ENCODE measurements around the gene FSIP1.
A peak's percentile ranks its signal among the peaks of the same experiment; 100 is the strongest.

FSIP1 gene

DNA sequence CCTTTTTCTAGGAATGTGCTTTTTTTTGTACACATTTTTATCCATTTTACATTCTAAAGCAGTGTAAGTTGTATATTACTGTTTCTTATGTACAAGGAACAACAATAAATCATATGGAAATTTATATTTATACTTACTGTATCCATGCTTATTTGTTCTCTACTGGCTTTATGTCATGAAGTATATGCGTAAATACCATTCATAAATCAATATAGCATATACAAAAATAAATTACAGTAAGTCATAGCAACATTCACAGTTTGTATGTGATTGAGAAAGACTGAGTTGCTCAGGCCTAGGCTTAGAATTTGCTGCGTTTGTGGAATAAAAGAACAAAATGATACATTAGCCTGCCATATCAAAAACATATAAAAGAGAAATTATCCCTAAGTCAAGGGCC lies 185.3 kb downstream of the FSIP1 start:
- H3K4me3 ChIP-seq (ENCODE audit: control insufficient read depth, low read depth, low read length), result no peak overlapping the region
- no peak for DNase-seq (ENCODE audit: low read depth)
- TF ChIP-seq, protein P1, sequence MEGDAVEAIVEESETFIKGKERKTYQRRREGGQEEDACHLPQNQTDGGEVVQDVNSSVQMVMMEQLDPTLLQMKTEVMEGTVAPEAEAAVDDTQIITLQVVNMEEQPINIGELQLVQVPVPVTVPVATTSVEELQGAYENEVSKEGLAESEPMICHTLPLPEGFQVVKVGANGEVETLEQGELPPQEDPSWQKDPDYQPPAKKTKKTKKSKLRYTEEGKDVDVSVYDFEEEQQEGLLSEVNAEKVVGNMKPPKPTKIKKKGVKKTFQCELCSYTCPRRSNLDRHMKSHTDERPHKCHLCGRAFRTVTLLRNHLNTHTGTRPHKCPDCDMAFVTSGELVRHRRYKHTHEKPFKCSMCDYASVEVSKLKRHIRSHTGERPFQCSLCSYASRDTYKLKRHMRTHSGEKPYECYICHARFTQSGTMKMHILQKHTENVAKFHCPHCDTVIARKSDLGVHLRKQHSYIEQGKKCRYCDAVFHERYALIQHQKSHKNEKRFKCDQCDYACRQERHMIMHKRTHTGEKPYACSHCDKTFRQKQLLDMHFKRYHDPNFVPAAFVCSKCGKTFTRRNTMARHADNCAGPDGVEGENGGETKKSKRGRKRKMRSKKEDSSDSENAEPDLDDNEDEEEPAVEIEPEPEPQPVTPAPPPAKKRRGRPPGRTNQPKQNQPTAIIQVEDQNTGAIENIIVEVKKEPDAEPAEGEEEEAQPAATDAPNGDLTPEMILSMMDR (IDR thresholded peaks at IDR 0.05; ENCODE audit: control insufficient read depth, insufficient read depth, low read depth, low read length, missing control alignments), result no peak

DNA sequence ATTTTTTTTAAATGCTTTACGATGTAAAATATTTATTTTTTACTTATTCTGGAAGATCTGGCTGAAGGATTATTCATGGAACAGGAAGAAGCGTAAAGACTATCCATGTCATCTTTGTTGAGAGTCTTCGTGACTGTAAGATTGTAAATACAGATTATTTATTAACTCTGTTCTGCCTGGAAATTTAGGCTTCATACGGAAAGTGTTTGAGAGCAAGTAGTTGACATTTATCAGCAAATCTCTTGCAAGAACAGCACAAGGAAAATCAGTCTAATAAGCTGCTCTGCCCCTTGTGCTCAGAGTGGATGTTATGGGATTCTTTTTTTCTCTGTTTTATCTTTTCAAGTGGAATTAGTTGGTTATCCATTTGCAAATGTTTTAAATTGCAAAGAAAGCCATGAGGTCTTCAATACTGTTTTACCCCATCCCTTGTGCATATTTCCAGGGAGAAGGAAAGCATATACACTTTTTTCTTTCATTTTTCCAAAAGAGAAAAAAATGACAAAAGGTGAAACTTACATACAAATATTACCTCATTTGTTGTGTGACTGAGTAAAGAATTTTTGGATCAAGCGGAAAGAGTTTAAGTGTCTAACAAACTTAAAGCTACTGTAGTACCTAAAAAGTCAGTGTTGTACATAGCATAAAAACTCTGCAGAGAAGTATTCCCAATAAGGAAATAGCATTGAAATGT lies 186.1 kb downstream of the FSIP1 start:
- peak; percentile 92 for DNase-seq (ENCODE audit: low read depth)
- no peak overlapping the region for H3K4me3 ChIP-seq (ENCODE audit: control insufficient read depth, low read depth, low read length)
- TF ChIP-seq, protein P1 (IDR thresholded peaks at IDR 0.05; ENCODE audit: control insufficient read depth, insufficient read depth, low read depth, low read length, missing control alignments), result no peak

- H3K4me3 ChIP-seq (ENCODE audit: control insufficient read depth, low read depth, low read length), result no peak overlapping the region; the same call in 1 of the 2 replicates
- peak; percentile 93 for DNase-seq (ENCODE audit: low read depth)
- TF ChIP-seq, protein P1 (IDR thresholded peaks at IDR 0.05; ENCODE audit: control insufficient read depth, insufficient read depth, low read depth, low read length, missing control alignments), result no peak
These were observed 187.1 kb downstream of the FSIP1 start for GRCh38 chr15:39595338-39596221.

DNA sequence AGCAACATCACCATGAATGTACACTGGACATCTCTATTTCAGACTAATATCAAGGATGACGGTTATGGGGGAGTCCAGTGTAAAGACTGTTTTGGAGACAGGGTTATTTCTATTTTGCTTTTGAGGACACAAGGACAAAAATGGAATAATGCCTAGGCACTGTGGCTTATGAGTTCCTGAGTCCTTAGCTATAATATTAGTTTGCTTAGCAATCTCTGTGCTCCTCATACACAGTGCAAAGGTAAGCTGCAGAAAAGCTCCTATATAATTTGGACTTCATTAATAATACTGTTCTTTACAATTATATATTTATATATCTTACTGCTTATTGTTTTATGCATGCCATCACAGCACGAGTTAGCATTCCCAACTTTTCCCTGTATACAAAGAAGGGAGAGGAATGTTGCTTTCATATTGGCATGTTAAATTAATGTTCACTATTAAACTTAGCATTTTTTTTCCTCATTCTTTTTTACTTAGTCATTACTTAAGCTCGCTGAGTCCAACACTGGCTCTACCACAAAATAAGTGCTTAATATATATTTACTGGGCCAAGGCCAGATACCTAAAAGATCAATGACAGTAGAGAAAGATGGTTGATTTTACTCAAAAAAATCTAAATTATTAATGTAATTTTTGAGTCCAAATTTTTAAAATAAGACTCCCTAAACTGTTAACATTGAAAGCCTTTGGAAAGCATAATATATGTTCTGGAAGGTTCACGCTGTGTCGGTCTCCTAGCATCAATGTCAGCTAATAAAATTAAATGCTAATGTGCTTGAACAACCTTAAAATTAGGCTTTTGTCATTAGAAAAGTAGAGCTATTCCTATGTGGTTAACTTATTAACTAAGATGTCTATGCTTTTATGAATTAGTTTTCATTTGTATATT lies 187.9 kb downstream of the FSIP1 start:
- TF ChIP-seq, protein P1 (IDR thresholded peaks at IDR 0.05; ENCODE audit: control insufficient read depth, insufficient read depth, low read depth, low read length, missing control alignments), result no peak
- no peak overlapping the region for H3K4me3 ChIP-seq (ENCODE audit: control insufficient read depth, low read depth, low read length)
- peak; percentile 57 for DNase-seq (ENCODE audit: low read depth)

DNA sequence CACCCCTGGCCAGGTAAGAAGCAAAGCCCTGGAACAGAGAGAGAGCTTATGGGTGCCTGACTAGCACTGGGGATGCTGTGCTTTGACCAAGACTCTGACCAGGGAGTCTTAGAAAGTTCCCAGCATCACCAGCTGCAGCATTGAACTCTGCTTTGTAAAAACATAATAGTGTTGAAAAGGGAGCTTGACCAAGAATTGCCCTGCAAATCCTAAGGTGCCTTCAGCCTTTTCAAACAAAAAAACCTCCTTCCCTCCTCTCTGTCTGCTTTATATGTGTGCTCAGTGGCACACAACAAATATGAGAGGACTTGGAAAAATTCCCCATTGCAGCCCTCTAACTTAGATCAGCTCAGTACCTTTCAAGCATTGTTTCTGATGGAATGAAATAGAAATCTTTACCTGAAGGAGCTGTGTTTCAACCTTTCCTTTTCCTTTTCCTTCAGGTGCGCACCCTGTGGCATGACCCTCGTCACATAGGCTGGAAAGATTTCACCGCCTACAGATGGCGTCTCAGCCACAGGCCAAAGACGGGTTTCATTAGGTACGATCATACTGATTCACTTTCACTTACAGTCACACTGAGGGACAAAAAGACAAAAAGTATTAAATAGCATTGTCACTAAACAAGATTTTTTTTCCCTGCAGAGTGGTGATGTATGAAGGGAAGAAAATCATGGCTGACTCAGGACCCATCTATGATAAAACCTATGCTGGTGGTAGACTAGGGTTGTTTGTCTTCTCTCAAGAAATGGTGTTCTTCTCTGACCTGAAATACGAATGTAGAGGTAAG lies 188.8 kb downstream of the FSIP1 start:
- peak overlapping the region; percentile 22 for H3K4me3 ChIP-seq (ENCODE audit: control insufficient read depth, low read depth, low read length)
- TF ChIP-seq, protein P1 (IDR thresholded peaks at IDR 0.05; ENCODE audit: control insufficient read depth, insufficient read depth, low read depth, low read length, missing control alignments), result no peak
- DNase-seq (ENCODE audit: low read depth), result peak; percentile 56
